Measurements from ENCODE around the gene SLAMF9.

SLAMF9 gene
- 0 reads per million in 2 experiments for total RNA-seq

GRCh38 chr1:159953536-159954515 lies at the start of gene SLAMF9:
SLAMF9 (minus strand) TSS chr1:159954237; CDS start chr1:159954137, 100 bp downstream.
- no peak for DNase-seq (ENCODE audit: low read depth)

- no peak for DNase-seq (ENCODE audit: low read depth)
These were observed 47.4 kb upstream of the SLAMF9 start for GRCh38 chr1:160001440-160001839.

GRCh38 chr1:159999204-159999603 lies 45.2 kb upstream of the SLAMF9 start:
- no peak for DNase-seq (ENCODE audit: low read depth)

GRCh38 chr1:159996653-159997052 lies 42.6 kb upstream of the SLAMF9 start:
- no peak for DNase-seq (ENCODE audit: low read depth)

- no peak for DNase-seq (ENCODE audit: low read depth)
These were observed 40.9 kb upstream of the SLAMF9 start for GRCh38 chr1:159994896-159995295.

- no peak for DNase-seq (ENCODE audit: low read depth)
These were observed 39.9 kb upstream of the SLAMF9 start for GRCh38 chr1:159993911-159994310.

- no peak for DNase-seq (ENCODE audit: low read depth)
These were observed 38.1 kb upstream of the SLAMF9 start for GRCh38 chr1:159992161-159992560.

GRCh38 chr1:159991513-159991912 lies 37.5 kb upstream of the SLAMF9 start:
- DNase-seq (ENCODE audit: low read depth), result no peak

GRCh38 chr1:159990005-159990404 lies 36.0 kb upstream of the SLAMF9 start:
- DNase-seq (ENCODE audit: low read depth), result no peak

- no peak for DNase-seq (ENCODE audit: low read depth)
These were observed 35.5 kb upstream of the SLAMF9 start for GRCh38 chr1:159989581-159989980.

GRCh38 chr1:159988006-159988405 lies 34.0 kb upstream of the SLAMF9 start:
- no peak for DNase-seq (ENCODE audit: low read depth)

- no peak for DNase-seq (ENCODE audit: low read depth)
These were observed 33.1 kb upstream of the SLAMF9 start for GRCh38 chr1:159987186-159987585.

GRCh38 chr1:159986531-159986930 lies 32.5 kb upstream of the SLAMF9 start:
- no peak for DNase-seq (ENCODE audit: low read depth)

GRCh38 chr1:159986093-159986492 lies 32.1 kb upstream of the SLAMF9 start:
- DNase-seq (ENCODE audit: low read depth), result no peak

GRCh38 chr1:159985473-159985872 lies 31.4 kb upstream of the SLAMF9 start:
- no peak for DNase-seq (ENCODE audit: low read depth)

GRCh38 chr1:159983681-159984080 lies 29.6 kb upstream of the SLAMF9 start:
- DNase-seq (ENCODE audit: low read depth), result no peak

GRCh38 chr1:159982280-159982679 lies 28.2 kb upstream of the SLAMF9 start:
- DNase-seq (ENCODE audit: low read depth), result no peak

- DNase-seq (ENCODE audit: low read depth), result no peak
These were observed 27.5 kb upstream of the SLAMF9 start for GRCh38 chr1:159981351-159982055.

GRCh38 chr1:159980786-159981185 lies 26.7 kb upstream of the SLAMF9 start:
- no peak for DNase-seq (ENCODE audit: low read depth)

- no peak for DNase-seq (ENCODE audit: low read depth)
These were observed 26.0 kb upstream of the SLAMF9 start for GRCh38 chr1:159980076-159980475.

GRCh38 chr1:159979257-159979656 lies 25.2 kb upstream of the SLAMF9 start:
- no peak for DNase-seq (ENCODE audit: low read depth)

GRCh38 chr1:159978107-159978398 lies 24.0 kb upstream of the SLAMF9 start:
- DNase-seq (ENCODE audit: low read depth), result no peak
